HL-60 (cell line): ENCODE results near the gene ALX3.

Experiments used
- POLR2AphosphoS5 ChIP-seq: IDR thresholded peaks from 2 replicates; pipeline ENCODE4 v1.6.1; 2012; ENCODE audit warnings: low read depth
- TF ChIP-seq, protein P1 (sequence below): IDR thresholded peaks from one replicate; pipeline ENCODE4 v1.5.1; 2011; ENCODE audit warnings: low read length, control low read depth, inconsistent platforms; ENCODE audit not compliant: insufficient read depth

DNA sequence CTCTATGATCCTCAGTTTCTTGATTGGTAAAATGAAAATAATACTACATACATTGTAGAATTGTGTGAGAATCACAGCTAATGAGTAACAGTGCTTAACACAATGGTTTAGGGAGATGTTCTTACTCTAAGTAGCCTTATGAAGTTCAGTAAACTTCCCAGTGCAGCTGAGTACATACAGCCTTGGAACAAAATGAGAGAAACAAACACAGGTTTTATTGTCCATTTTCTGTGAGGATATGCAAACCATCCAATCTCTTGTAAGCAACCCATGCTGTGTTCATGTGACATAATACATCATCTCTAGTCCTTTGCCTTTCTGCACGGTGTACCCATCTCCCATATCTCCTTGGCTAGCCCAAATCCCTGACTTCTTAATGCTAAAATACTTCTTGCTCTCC, 50.7 kb downstream of the ALX3 start:
- TF ChIP-seq, protein P1, sequence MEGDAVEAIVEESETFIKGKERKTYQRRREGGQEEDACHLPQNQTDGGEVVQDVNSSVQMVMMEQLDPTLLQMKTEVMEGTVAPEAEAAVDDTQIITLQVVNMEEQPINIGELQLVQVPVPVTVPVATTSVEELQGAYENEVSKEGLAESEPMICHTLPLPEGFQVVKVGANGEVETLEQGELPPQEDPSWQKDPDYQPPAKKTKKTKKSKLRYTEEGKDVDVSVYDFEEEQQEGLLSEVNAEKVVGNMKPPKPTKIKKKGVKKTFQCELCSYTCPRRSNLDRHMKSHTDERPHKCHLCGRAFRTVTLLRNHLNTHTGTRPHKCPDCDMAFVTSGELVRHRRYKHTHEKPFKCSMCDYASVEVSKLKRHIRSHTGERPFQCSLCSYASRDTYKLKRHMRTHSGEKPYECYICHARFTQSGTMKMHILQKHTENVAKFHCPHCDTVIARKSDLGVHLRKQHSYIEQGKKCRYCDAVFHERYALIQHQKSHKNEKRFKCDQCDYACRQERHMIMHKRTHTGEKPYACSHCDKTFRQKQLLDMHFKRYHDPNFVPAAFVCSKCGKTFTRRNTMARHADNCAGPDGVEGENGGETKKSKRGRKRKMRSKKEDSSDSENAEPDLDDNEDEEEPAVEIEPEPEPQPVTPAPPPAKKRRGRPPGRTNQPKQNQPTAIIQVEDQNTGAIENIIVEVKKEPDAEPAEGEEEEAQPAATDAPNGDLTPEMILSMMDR: no peak
- TF ChIP-seq POLR2AphosphoS5: no peak
